Loucy (cell line): ENCODE data around the gene TMEM179B.

Experiments
- H2AFZ ChIP-seq: fragments of 200-600 bp; sonication (generic); 2 replicates; pipeline ENCODE4 v1.6.0; 2016; ENCODE audit warnings: antibody characterized with exemption, mild to moderate bottlenecking, low read length, moderate library complexity
- H3F3A ChIP-seq: fragments of 200-600 bp; 2 replicates; pipeline ENCODE4 v1.6.0; 2016; ENCODE audit warnings: antibody characterized with exemption, low read depth, mild to moderate bottlenecking
- H3K27me3 ChIP-seq: fragments of 200-600 bp; sonication (generic); 2 replicates; pipeline ENCODE4 v1.6.1; 2014; ENCODE audit warnings: low read length, mild to moderate bottlenecking; ENCODE audit not compliant: insufficient read depth, poor library complexity, severe bottlenecking
- H3K36me3 ChIP-seq: fragments of 200-600 bp; sonication (generic); 2 replicates; pipeline ENCODE4 v1.6.1; 2016; ENCODE audit warnings: low read length; ENCODE audit not compliant: insufficient read depth
- H3K4me1 ChIP-seq: fragments of 200-600 bp; sonication (generic); 2 replicates; pipeline ENCODE4 v1.5.1; 2014; ENCODE audit warnings: low read length, mild to moderate bottlenecking; ENCODE audit not compliant: insufficient read depth, poor library complexity, severe bottlenecking
- H3K4me2 ChIP-seq: fragments of 200-600 bp; sonication (generic); 2 replicates; pipeline ENCODE4 v1.6.0; 2014; ENCODE audit warnings: antibody characterized with exemption, low read length, low read depth, mild to moderate bottlenecking; ENCODE audit not compliant: poor library complexity, severe bottlenecking
- H3K4me3 ChIP-seq: fragments of 200-600 bp; sonication (generic); 2 replicates; pipeline ENCODE4 v1.5.1; 2014; ENCODE audit warnings: low read length, mild to moderate bottlenecking, mixed read lengths; ENCODE audit not compliant: poor library complexity, severe bottlenecking
- H3K79me2 ChIP-seq: fragments of 200-600 bp; sonication (generic); 2 replicates; pipeline ENCODE4 v1.6.1; 2014; ENCODE audit warnings: low read length; ENCODE audit not compliant: insufficient read depth
- H3K9ac ChIP-seq: fragments of 200-600 bp; sonication (generic); 2 replicates; pipeline ENCODE4 v1.6.0; 2014; ENCODE audit warnings: mild to moderate bottlenecking, low read depth, low read length, moderate library complexity; ENCODE audit not compliant: poor library complexity, severe bottlenecking
- H3K9me2 ChIP-seq: fragments of 200-600 bp; sonication (generic); replicated peaks from 2 replicates; pipeline ENCODE4 v1.6.1; 2016; ENCODE audit warnings: low read depth, low read length, mixed read lengths
- H3K9me3 ChIP-seq: fragments of 200-600 bp; sonication (generic); 2 replicates; pipeline ENCODE4 v1.6.1; 2014; ENCODE audit warnings: mild to moderate bottlenecking, antibody characterized with exemption, low read length, low read depth; ENCODE audit not compliant: insufficient read depth
- H4K20me1 ChIP-seq: fragments of 200-600 bp; sonication (generic); 2 replicates; pipeline ENCODE4 v1.6.0; 2014; ENCODE audit warnings: antibody characterized with exemption, low read length, mild to moderate bottlenecking; ENCODE audit not compliant: insufficient read depth, poor library complexity, severe bottlenecking
- EZH2phosphoT487 ChIP-seq: fragments of 200-600 bp; IDR thresholded peaks from 2 replicates; pipeline ENCODE4 v1.6.1; 2018; ENCODE audit warnings: antibody characterized with exemption, mild to moderate bottlenecking, moderate library complexity, borderline replicate concordance
- TF ChIP-seq, protein P1 (sequence below): fragments of 200-600 bp; sonication (generic); conservative IDR thresholded peaks from 2 replicates; pipeline ENCODE4 v1.5.1; 2014; ENCODE audit warnings: mild to moderate bottlenecking, antibody characterized with exemption, low read length

Gene TMEM179B

DNA sequence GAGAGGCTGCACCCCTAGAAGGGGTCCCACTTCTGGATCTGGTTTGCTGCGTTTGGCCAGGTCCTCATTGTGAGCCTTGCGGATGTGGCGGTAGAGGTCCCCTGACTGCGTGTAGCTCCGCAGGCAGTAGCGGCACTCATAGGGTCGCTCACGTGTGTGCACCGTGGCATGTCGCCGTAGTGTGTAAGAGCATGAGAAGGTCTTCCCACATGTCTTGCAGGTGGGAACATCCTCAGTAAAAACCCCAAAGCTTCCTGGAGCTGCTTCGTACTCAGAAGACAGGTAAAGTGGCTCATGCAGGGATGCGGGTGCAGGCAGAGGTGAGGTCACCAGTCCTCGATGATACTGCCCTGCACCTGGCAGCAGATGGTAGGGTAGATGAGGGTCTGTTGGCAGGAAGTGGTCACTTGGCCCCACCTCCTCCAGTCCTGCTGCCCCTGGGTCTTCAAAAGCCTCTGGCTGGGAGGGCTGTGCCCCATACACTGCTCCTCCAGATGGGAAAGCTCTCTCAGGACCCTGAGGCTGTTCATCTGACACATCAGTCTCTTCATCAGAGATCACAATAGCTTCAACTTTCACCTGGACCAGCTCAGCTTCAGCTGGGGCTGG, 34.9 kb upstream of the TMEM179B start:
- no peak overlapping the region for H2AFZ ChIP-seq
- peaks cover 17% of the 10 kb centered on the region for H3K4me1 ChIP-seq
- no peak for TF ChIP-seq EZH2phosphoT487
- no peaks in the 10 kb centered on the region for H3K9me3 ChIP-seq
- no peaks in the 10 kb centered on the region for H3K27me3 ChIP-seq
- H4K20me1 ChIP-seq, result peaks cover 5% of the 10 kb centered on the region
- peaks cover 19% of the 10 kb centered on the region; the same call in 1 of the 2 replicates for H3K79me2 ChIP-seq
- no peaks in the 10 kb centered on the region for H3F3A ChIP-seq
- peak overlapping the region; percentile 72 for H3K9ac ChIP-seq
- H3K4me2 ChIP-seq, result peak overlapping the region; percentile 84
- H3K4me3 ChIP-seq, result no peak overlapping the region
- H3K36me3 ChIP-seq, result no peaks in the 10 kb centered on the region
- no peaks in the 10 kb centered on the region for H3K9me2 ChIP-seq

DNA sequence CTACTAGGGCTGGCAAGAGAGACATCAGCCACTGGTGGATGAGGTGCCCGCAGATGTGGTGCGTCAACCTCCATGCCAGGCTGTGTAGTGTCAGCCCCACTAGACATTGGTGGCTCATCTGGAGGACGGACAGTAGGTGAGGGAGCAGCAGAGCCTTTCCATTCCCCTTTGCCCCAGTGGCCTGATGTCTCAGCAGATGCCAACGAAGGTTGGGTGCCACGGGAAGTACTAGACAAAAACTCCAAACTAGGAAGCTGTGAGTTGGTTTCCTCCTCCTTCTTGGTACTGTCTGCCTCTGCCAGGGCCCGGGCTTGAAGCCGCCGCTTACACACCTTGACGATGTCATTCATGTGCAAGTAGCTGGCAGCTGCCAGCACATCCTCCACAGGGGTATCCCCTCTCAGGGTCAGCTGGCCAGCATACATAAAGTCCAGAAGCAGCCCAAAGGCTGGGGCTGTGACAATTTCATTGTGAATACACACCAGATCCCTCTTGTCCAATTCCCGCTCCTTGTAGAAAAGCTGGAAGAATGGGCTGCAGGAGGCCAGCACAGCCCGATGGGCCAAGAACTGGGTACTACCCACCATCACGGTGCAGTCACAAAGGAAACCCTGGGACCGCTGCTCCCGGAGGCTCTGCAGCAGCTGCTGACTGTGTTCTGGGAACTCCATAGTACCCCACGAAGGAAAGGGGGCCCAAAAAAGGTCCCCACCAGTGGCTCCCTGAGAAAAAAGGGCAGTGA, 34.0 kb upstream of the TMEM179B start:
- no peak overlapping the region; the same call in 1 of the 2 replicates for H2AFZ ChIP-seq
- H3K27me3 ChIP-seq, result no peaks in the 10 kb centered on the region
- H3K9me2 ChIP-seq, result no peaks in the 10 kb centered on the region
- peak overlapping the region; percentile 72 for H3K9ac ChIP-seq
- H3K4me1 ChIP-seq, result peaks cover 17% of the 10 kb centered on the region
- no peaks in the 10 kb centered on the region for H3K9me3 ChIP-seq
- no peaks in the 10 kb centered on the region for H3F3A ChIP-seq
- H3K4me2 ChIP-seq, result peak overlapping the region; percentile 84
- TF ChIP-seq, protein P1, sequence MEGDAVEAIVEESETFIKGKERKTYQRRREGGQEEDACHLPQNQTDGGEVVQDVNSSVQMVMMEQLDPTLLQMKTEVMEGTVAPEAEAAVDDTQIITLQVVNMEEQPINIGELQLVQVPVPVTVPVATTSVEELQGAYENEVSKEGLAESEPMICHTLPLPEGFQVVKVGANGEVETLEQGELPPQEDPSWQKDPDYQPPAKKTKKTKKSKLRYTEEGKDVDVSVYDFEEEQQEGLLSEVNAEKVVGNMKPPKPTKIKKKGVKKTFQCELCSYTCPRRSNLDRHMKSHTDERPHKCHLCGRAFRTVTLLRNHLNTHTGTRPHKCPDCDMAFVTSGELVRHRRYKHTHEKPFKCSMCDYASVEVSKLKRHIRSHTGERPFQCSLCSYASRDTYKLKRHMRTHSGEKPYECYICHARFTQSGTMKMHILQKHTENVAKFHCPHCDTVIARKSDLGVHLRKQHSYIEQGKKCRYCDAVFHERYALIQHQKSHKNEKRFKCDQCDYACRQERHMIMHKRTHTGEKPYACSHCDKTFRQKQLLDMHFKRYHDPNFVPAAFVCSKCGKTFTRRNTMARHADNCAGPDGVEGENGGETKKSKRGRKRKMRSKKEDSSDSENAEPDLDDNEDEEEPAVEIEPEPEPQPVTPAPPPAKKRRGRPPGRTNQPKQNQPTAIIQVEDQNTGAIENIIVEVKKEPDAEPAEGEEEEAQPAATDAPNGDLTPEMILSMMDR, result no peak
- no peak for TF ChIP-seq EZH2phosphoT487
- H3K4me3 ChIP-seq, result peak overlapping the region; percentile 78
- peaks cover 5% of the 10 kb centered on the region for H4K20me1 ChIP-seq
- H3K36me3 ChIP-seq, result no peaks in the 10 kb centered on the region
- peaks cover 19% of the 10 kb centered on the region; the same call in 1 of the 2 replicates for H3K79me2 ChIP-seq

DNA sequence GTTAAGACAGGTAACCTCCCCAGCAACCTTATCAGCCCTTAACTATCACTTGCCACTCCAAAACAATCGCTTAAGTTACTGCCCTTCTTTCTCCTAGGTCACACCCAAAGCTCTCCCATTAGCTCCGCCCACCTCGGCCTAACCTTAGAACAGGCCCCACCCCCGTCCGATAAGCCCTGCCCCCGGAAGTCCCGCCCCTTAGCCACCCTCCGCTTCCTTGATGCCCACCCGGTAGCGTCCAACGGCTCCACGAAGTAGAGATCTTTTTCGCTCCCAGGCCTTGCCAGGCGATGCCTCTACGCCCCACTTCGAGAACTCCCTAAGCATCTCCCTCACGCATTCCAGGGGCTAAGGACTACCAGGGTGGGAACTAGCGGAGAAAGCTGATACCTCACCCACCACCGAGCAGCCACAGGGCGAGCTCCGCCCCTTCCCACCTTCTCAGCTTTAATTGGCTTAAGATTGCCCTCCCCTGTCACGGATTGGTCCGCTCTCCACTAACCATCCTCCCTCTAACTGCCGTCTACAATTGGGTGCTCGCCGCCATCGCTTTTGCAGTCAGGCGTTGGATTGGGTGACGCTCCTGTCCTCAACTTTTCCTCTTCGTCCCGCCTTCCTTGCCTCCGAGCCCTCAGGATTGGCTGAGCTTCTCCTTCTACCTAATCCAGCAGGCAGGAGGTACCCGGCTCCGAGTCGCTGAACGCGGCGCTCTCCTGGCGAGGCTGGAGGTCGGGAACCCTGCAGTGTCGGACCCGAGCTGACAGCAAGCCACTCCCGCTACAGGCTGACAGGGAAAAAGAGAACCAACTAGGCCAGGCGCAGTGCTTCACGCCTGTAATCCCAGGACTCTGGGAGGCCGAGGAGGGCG, 33.2 kb upstream of the TMEM179B start, which contains the start of gene ZBTB3:
Gene ZBTB3, minus strand, starts transcription at position 425 of the 868 bp plus-strand sequence. CDS start 496 bp downstream, outside the sequence.
- H3K4me3 ChIP-seq, result peak within 1 kb of the TSS; percentile 78
- TF ChIP-seq EZH2phosphoT487, result no peak
- TF ChIP-seq, protein P1, result no peak
- no peaks in the 10 kb centered on the region for H3K36me3 ChIP-seq
- no peaks in the 10 kb centered on the region for H3K9me2 ChIP-seq
- H3K4me1 ChIP-seq, result peaks cover 17% of the 10 kb centered on the region
- H3K4me2 ChIP-seq, result peak within 1 kb of the TSS; percentile 84
- H3K9me3 ChIP-seq, result no peaks in the 10 kb centered on the region
- peak within 1 kb of the TSS; percentile 72 for H3K9ac ChIP-seq
- peak within 1 kb of the TSS; percentile 90 for H2AFZ ChIP-seq
- peaks cover 5% of the 10 kb centered on the region for H4K20me1 ChIP-seq
- H3K27me3 ChIP-seq, result no peaks in the 10 kb centered on the region
- H3F3A ChIP-seq, result no peaks in the 10 kb centered on the region
- H3K79me2 ChIP-seq, result peaks cover 19% of the 10 kb centered on the region; the same call in 1 of the 2 replicates
